ENCODE measurements around the gene ARID5B. TPM values are rescaled to one million over a fixed set of nuclear protein-coding genes. Genes with fewer than 3 reads are reported as not detected.

The ARID5B gene
- total RNA-seq, 1 experiment from 2014 or later = 168 TPM

GRCh38 chr10:61984803-61985418 lies 83.4 kb downstream of the ARID5B start:
- CTCF ChIA-PET = no interaction called here
- POLR2A ChIA-PET = no interaction called here
- Mint-ChIP-seq H3K27ac (ENCODE audit: unreplicated experiment) (peak overlapping the region; percentile 56), H3K9me3 (ENCODE audit: unreplicated experiment) (no peaks in the 10 kb centered on the region), H3K4me1 (ENCODE audit: low read depth, unreplicated experiment) (peaks cover 75% of the 10 kb centered on the region), H3K4me3 (ENCODE audit: unreplicated experiment) (no peak overlapping the region), H3K27me3 (ENCODE audit: insufficient read depth, unreplicated experiment) (no peaks in the 10 kb centered on the region), H3K36me3 (ENCODE audit: insufficient read depth, unreplicated experiment) (peaks cover 95% of the 10 kb centered on the region)
- no peaks in the 10 kb centered on the region for H3K27me3 ChIP-seq (replicated peaks; ENCODE audit: control insufficient read depth, insufficient read depth, low read length)
- DNase-seq = no peak
- no peak overlapping the region for H3K4me3 ChIP-seq (ENCODE audit: low read depth, low read length)
- H3K36me3 ChIP-seq (ENCODE audit: control insufficient read depth, insufficient read depth, low read length) = peaks cover 9% of the 10 kb centered on the region
- H3K4me1 ChIP-seq = peaks cover 34% of the 10 kb centered on the region
- TF ChIP-seq, protein P1, sequence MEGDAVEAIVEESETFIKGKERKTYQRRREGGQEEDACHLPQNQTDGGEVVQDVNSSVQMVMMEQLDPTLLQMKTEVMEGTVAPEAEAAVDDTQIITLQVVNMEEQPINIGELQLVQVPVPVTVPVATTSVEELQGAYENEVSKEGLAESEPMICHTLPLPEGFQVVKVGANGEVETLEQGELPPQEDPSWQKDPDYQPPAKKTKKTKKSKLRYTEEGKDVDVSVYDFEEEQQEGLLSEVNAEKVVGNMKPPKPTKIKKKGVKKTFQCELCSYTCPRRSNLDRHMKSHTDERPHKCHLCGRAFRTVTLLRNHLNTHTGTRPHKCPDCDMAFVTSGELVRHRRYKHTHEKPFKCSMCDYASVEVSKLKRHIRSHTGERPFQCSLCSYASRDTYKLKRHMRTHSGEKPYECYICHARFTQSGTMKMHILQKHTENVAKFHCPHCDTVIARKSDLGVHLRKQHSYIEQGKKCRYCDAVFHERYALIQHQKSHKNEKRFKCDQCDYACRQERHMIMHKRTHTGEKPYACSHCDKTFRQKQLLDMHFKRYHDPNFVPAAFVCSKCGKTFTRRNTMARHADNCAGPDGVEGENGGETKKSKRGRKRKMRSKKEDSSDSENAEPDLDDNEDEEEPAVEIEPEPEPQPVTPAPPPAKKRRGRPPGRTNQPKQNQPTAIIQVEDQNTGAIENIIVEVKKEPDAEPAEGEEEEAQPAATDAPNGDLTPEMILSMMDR (IDR thresholded peaks at IDR 0.05; ENCODE audit: insufficient read depth in 1 of 2, low read depth in 1 of 2, low read length in 1 of 2, severe bottlenecking in 1 of 2, unreplicated experiment in 1 of 2) = no peak
- intact Hi-C loops (cut with micrococcal nuclease; ENCODE audit: unreplicated experiment) = no loop called here
- H3K9me3 ChIP-seq = no peaks in the 10 kb centered on the region
- BruUV-seq (replicated peaks) = no TSS peak

DNA sequence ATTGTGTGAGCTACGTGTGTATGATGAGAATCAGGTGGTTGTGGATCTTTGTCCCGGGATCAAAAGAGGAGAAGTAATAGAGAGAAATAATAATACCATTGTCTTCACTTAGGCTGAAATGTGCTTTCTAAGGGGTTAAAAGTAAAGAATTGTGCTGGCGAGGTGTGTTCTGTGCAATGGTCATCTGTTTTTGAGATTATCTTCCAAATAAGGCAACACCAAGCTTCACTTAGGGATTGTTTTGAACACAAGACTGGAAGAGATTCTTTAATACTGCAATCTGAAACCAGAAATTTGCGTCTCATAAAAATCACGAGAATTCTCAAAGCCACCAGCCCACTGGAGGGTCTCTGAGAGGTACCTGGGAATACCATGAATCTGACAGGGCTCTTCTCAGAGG lies 84.2 kb downstream of the ARID5B start:
- POLR2A ChIA-PET = no interaction called here
- H3K27me3 Mint-ChIP-seq (ENCODE audit: insufficient read depth, unreplicated experiment) = no peaks in the 10 kb centered on the region
- no peak overlapping the region for H3K4me3 ChIP-seq (ENCODE audit: low read depth, low read length)
- no peak for DNase-seq
- CTCF ChIA-PET = no interaction called here
- H3K4me3 Mint-ChIP-seq (ENCODE audit: unreplicated experiment) = no peak overlapping the region
- TF ChIP-seq, protein P1 (IDR thresholded peaks at IDR 0.05; ENCODE audit: insufficient read depth in 1 of 2, low read depth in 1 of 2, low read length in 1 of 2, severe bottlenecking in 1 of 2, unreplicated experiment in 1 of 2) = no peak
- no peaks in the 10 kb centered on the region for H3K9me3 ChIP-seq
- H3K36me3 Mint-ChIP-seq (ENCODE audit: insufficient read depth, unreplicated experiment) = peaks cover 95% of the 10 kb centered on the region
- peaks cover 7% of the 10 kb centered on the region for H3K36me3 ChIP-seq (ENCODE audit: control insufficient read depth, insufficient read depth, low read length)
- H3K4me1 Mint-ChIP-seq (ENCODE audit: low read depth, unreplicated experiment) = peaks cover 75% of the 10 kb centered on the region
- intact Hi-C loops (cut with micrococcal nuclease; ENCODE audit: unreplicated experiment) = no loop called here
- peak overlapping the region; percentile 43 for H3K27ac Mint-ChIP-seq (ENCODE audit: unreplicated experiment)
- no TSS peak for BruUV-seq (replicated peaks)
- H3K4me1 ChIP-seq = peaks cover 36% of the 10 kb centered on the region
- no peaks in the 10 kb centered on the region for H3K9me3 Mint-ChIP-seq (ENCODE audit: unreplicated experiment)
- no peaks in the 10 kb centered on the region for H3K27me3 ChIP-seq (replicated peaks; ENCODE audit: control insufficient read depth, insufficient read depth, low read length)

GRCh38 chr10:61986382-61986781 lies 84.9 kb downstream of the ARID5B start:
- H3K9me3 Mint-ChIP-seq (ENCODE audit: unreplicated experiment) = no peaks in the 10 kb centered on the region
- H3K27me3 Mint-ChIP-seq (ENCODE audit: insufficient read depth, unreplicated experiment) = no peaks in the 10 kb centered on the region
- BruUV-seq (replicated peaks) = no TSS peak
- intact Hi-C loops (cut with micrococcal nuclease; ENCODE audit: unreplicated experiment) = no loop called here
- H3K4me1 ChIP-seq = peaks cover 36% of the 10 kb centered on the region
- DNase-seq = no peak
- peaks cover 4% of the 10 kb centered on the region; the same call in 1 of the 2 replicates for H3K36me3 ChIP-seq (ENCODE audit: control insufficient read depth, insufficient read depth, low read length)
- ChIA-PET CTCF (no interaction called here), POLR2A (no interaction called here)
- H3K27ac Mint-ChIP-seq (ENCODE audit: unreplicated experiment) = peak overlapping the region; percentile 26
- TF ChIP-seq, protein P1 (IDR thresholded peaks at IDR 0.05; ENCODE audit: insufficient read depth in 1 of 2, low read depth in 1 of 2, low read length in 1 of 2, severe bottlenecking in 1 of 2, unreplicated experiment in 1 of 2) = no peak
- no peak overlapping the region for H3K4me3 ChIP-seq (ENCODE audit: low read depth, low read length)
- H3K27me3 ChIP-seq (replicated peaks; ENCODE audit: control insufficient read depth, insufficient read depth, low read length) = no peaks in the 10 kb centered on the region
- H3K4me1 Mint-ChIP-seq (ENCODE audit: low read depth, unreplicated experiment) = peaks cover 72% of the 10 kb centered on the region
- H3K4me3 Mint-ChIP-seq (ENCODE audit: unreplicated experiment) = no peak overlapping the region
- H3K9me3 ChIP-seq = no peaks in the 10 kb centered on the region
- H3K36me3 Mint-ChIP-seq (ENCODE audit: insufficient read depth, unreplicated experiment) = peaks cover 95% of the 10 kb centered on the region

All from Caco-2 (cell line).